ENCODE data around the gene NELFB. TPM values are rescaled to one million over a fixed set of nuclear protein-coding genes. Genes with fewer than 3 reads are reported as not detected.
A peak's percentile ranks its signal among the peaks of the same experiment; 100 is the strongest.

Gene NELFB
- total and polyA plus RNA-seq, 9 of the 15 experiments (the other 6 are each of a cell fraction or from before 2014, with no cell fraction given), result 0.24 to 84.0 (median 29.7) TPM

- TF ChIP-seq NKRF (IDR thresholded peaks at IDR 0.05; ENCODE audit: borderline replicate concordance), result no peak
- TF ChIP-seq HMGN3 (IDR thresholded peaks at IDR 0.05; ENCODE audit: borderline replicate concordance, extremely low read depth, insufficient read length, low read depth, low read length), result peak; percentile 47
- no peak for TF ChIP-seq E2F4 (CRISPR knock-in tag; IDR thresholded peaks at IDR 0.05; ENCODE audit: low read depth)
- peak; percentile 44; the same call in 1 of the 2 replicates for TF ChIP-seq CTBP1 (IDR thresholded peaks at IDR 0.05; ENCODE audit: borderline replicate concordance)
- no peak for TF ChIP-seq SAP30 (IDR thresholded peaks at IDR 0.05; ENCODE audit: borderline replicate concordance, insufficient read depth, low read depth, low read length, poor library complexity, severe bottlenecking)
- TF ChIP-seq NFYB (IDR thresholded peaks at IDR 0.05; ENCODE audit: extremely low read depth, insufficient read length), result peak; percentile 31
- TF ChIP-seq MTA1 (IDR thresholded peaks at IDR 0.05; ENCODE audit: borderline replicate concordance), result no peak
- no peak for TF ChIP-seq ZNF282 (CRISPR knock-in tag; IDR thresholded peaks at IDR 0.05)
- TF ChIP-seq PHF8 (IDR thresholded peaks at IDR 0.05; ENCODE audit: borderline replicate concordance, low read length), result peak; percentile 57; the same call in 1 of the 2 replicates
- no peak for TF ChIP-seq ZNF76 (CRISPR knock-in tag; IDR thresholded peaks at IDR 0.05; ENCODE audit: borderline replicate concordance)
- peak; percentile 74 for TF ChIP-seq ZBTB33 (CRISPR knock-in tag; IDR thresholded peaks at IDR 0.05)
- no peak for TF ChIP-seq XRCC3 (IDR thresholded peaks at IDR 0.05)
- no peak for TF ChIP-seq GTF2A2 (tag; IDR thresholded peaks at IDR 0.05)
- no peak for TF ChIP-seq CUX1 (CRISPR knock-in tag; IDR thresholded peaks at IDR 0.05)
- TF ChIP-seq NONO (IDR thresholded peaks at IDR 0.05; ENCODE audit: low read depth in 2 of 2, low read length in 1 of 2), result peak in 1 of 2 experiments; percentile 68; a peak in 2 of 4 replicates
Observed at GRCh38 chr9:137316012-137316981, 61.2 kb downstream of the NELFB start (continued).
